Muscle layer of duodenum (tissue), 2 donors: ENCODE measurements around the gene PCDHB2.
"Not testable (repeated sequence)": the region's sequence is repeated elsewhere in the genome, so short reads cannot be mapped to it uniquely, and the experiment has no call there.

Source experiments
- H3K27ac ChIP-seq: one replicate; pipeline ENCODE4 v1.7.0; 2013; ENCODE audit warnings: mild to moderate bottlenecking, low read length
- H3K27me3 ChIP-seq: one replicate; pipeline ENCODE4 v1.7.0; 2013; ENCODE audit warnings: low read depth, mild to moderate bottlenecking, control low read depth, low read length
- H3K36me3 ChIP-seq, 2 donors: one replicate each; pipeline ENCODE4 v1.7.0; 2013; ENCODE audit warnings: low read length in 2 of 2, control low read depth in 1 of 2, mild to moderate bottlenecking in 1 of 2; ENCODE audit not compliant: insufficient read depth in 2 of 2, control insufficient read depth in 1 of 2
- H3K4me1 ChIP-seq, 2 donors: one replicate each; pipeline ENCODE4 v1.7.0; 2013; ENCODE audit warnings: low read length in 2 of 2, mild to moderate bottlenecking in 2 of 2, control low read depth in 1 of 2, moderate library complexity in 1 of 2; ENCODE audit not compliant: insufficient read depth in 2 of 2, control insufficient read depth in 1 of 2
- H3K4me3 ChIP-seq, 2 donors: one replicate each; pipeline ENCODE4 v1.7.0; 2013; ENCODE audit warnings: low read length in 2 of 2, low read depth in 1 of 2, mild to moderate bottlenecking in 1 of 2
- H3K9me3 ChIP-seq, 2 donors: one replicate each; pipeline ENCODE4 v1.7.0; 2013; ENCODE audit warnings: low read length in 2 of 2, control low read depth in 1 of 2, mild to moderate bottlenecking in 1 of 2; ENCODE audit not compliant: control insufficient read depth in 1 of 2
- donor health status: healthy.

PCDHB2 gene

GRCh38 chr5:141094481-141095262, at the start of gene PCDHB2:
Gene PCDHB2 (plus strand): TSS chr5:141094615. CDS start chr5:141094791, 176 bp downstream.
- peak within 1 kb of the TSS; percentile 32 to 34 for H3K4me3 ChIP-seq
- no peak within 1 kb of the TSS for H3K27ac ChIP-seq
- H3K4me1 ChIP-seq = no peaks in the 10 kb centered on the region
- H3K9me3 ChIP-seq = peaks cover 13 to 47% of the 10 kb centered on the region in 2 donors
- no peaks in the 10 kb centered on the region for H3K36me3 ChIP-seq
- H3K27me3 ChIP-seq = no peaks in the 10 kb centered on the region

- Histone ChIP-seq H3K36me3 (no peaks in the 10 kb centered on the region), H3K4me3 (peak within 1 kb of the TSS; percentile 67 to 95), H3K27me3 (no peaks in the 10 kb centered on the region), H3K27ac (no peak within 1 kb of the TSS), H3K9me3 (no peaks in the 10 kb centered on the region), H3K4me1 (peaks cover 0 to 6% of the 10 kb centered on the region in 2 donors)
These were observed 43.5 kb upstream of the PCDHB2 start, which contains the start of gene PCDHB1 for GRCh38 chr5:141050622-141051520. Gene PCDHB1 (plus strand): TSS chr5:141051374. CDS start chr5:141051471, 97 bp downstream.

DNA sequence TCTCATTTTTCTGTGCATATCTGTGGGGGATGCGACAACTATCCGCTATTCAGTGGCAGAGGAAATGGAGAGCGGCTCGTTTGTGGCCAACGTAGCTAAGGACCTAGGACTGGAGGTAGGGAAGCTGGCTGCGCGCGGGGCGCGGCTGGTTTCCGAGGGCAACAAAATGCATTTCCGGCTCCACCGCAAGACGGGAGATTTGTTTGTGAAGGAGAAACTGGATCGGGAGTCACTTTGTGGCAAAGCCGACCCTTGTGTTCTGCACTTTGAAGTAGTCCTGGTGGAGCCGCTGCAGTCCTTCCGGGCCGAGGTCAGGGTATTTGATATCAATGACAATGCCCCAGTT, 42.9 kb upstream of the PCDHB2 start:
- Histone ChIP-seq H3K9me3 (no peaks in the 10 kb centered on the region), H3K36me3 (no peaks in the 10 kb centered on the region)

DNA sequence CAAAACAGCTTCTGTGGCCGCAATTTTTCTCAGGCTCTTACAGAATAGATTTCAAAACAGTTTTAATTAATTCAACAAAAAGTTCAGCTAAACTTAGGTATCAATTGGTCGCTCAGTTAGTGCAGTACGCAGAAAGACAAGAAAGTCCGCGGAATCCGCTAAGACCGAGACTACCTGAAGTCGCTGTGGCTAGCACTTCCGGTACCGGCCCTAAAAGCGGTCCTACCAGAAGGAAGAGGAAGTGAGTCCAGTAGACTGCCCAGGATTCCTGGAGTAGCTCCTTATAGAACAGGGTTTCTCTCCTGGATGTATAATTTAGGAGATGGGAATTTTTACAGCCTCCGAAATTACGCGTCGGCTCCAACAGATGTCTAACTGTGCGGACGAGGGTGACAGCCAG, 16.6 kb upstream of the PCDHB2 start:
- Histone ChIP-seq H3K9me3 (peaks cover 4 to 10% of the 10 kb centered on the region in 2 donors), H3K27me3 (no peaks in the 10 kb centered on the region), H3K36me3 (no peaks in the 10 kb centered on the region), H3K4me3 (peak overlapping the region in 1 of 2 donors; percentile 36), H3K4me1 (no peaks in the 10 kb centered on the region), H3K27ac (no peak overlapping the region)

More for the DNA sequence above, 42.9 kb upstream of the PCDHB2 start:
- peaks cover 0 to 6% of the 10 kb centered on the region in 2 donors for H3K4me1 ChIP-seq
- no peaks in the 10 kb centered on the region for H3K27me3 ChIP-seq
- H3K27ac ChIP-seq = no peak overlapping the region
- peak overlapping the region; percentile 67 to 95 for H3K4me3 ChIP-seq

GRCh38 chr5:141082228-141082627, 12.2 kb upstream of the PCDHB2 start:
- H3K4me3 ChIP-seq = no peak overlapping the region
- H3K36me3 ChIP-seq = no peaks in the 10 kb centered on the region
- peaks cover 4 to 8% of the 10 kb centered on the region in 2 donors for H3K9me3 ChIP-seq
- no peak overlapping the region for H3K27ac ChIP-seq
- H3K4me1 ChIP-seq = no peaks in the 10 kb centered on the region
- H3K27me3 ChIP-seq = no peaks in the 10 kb centered on the region

DNA sequence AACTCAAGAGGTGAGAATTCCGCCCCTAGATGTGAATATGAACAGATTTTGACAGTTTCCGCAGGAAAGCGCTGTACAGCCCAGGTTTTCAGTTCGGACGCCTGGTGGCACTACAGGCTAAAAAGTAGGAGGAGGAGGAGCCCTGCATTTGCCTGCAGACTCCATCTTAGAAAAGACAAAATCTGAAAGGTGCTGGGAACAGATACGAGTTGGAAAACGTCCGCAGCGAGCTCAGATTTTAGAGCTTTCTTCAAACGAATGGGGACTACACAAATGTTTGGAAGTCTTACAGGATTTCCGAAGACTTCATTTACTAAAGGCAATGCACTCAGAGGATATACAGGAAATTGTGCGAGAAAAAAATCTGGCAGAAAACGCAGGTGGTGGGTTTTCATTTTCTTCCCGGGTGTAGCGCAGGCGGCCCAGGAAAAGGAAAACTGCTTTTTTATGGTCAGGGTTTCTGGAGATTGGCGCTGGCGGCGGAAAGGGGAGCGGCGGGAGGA, 9.9 kb upstream of the PCDHB2 start:
- Histone ChIP-seq H3K4me3 (peak overlapping the region; percentile 58 to 60), H3K4me1 (no peaks in the 10 kb centered on the region), H3K9me3 (peaks cover 7 to 20% of the 10 kb centered on the region in 2 donors), H3K27ac (no peak overlapping the region), H3K36me3 (no peaks in the 10 kb centered on the region), H3K27me3 (no peaks in the 10 kb centered on the region)

GRCh38 chr5:141095263-141095641, 837 bp downstream of the PCDHB2 start:
- H3K27me3 ChIP-seq = no peaks in the 10 kb centered on the region
- H3K4me3 ChIP-seq = peak overlapping the region in 1 of 2 donors; percentile 34
- H3K9me3 ChIP-seq = peaks cover 17 to 47% of the 10 kb centered on the region in 2 donors
- H3K27ac ChIP-seq = no peak overlapping the region
- H3K36me3 ChIP-seq = no peaks in the 10 kb centered on the region
- H3K4me1 ChIP-seq = no peaks in the 10 kb centered on the region

DNA sequence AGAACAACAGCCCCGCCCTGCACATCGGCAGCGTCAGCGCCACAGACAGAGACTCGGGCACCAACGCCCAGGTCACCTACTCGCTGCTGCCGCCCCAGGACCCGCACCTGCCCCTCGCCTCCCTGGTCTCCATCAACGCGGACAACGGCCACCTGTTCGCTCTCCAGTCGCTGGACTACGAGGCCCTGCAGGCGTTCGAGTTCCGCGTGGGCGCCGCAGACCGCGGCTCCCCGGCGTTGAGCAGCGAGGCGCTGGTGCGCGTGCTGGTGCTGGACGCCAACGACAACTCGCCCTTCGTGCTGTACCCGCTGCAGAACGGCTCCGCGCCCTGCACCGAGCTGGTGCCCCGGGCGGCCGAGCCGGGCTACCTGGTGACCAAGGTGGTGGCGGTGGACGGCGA, 1.8 kb downstream of the PCDHB2 start:
- H3K36me3 ChIP-seq, H3K27me3 ChIP-seq, H3K27ac ChIP-seq, H3K4me1 ChIP-seq: not testable (repeated sequence)
- peaks cover 12 to 54% of the 10 kb centered on the region in 2 donors for H3K9me3 ChIP-seq
- H3K4me3 ChIP-seq = peak overlapping the region in 1 of 2 donors; percentile 34

DNA sequence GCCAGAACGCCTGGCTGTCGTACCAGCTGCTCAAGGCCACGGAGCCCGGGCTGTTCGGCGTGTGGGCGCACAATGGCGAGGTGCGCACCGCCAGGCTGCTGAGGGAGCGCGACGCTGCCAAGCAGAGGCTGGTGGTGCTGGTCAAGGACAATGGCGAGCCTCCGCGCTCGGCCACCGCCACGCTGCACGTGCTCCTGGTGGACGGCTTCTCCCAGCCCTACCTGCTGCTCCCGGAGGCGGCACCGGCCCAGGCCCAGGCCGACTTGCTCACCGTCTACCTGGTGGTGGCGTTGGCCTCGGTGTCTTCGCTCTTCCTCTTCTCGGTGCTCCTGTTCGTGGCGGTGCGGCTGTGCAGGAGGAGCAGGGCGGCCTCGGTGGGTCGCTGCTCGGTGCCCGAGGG, 2.2 kb downstream of the PCDHB2 start:
- H3K4me3 ChIP-seq = peak overlapping the region in 1 of 2 donors; percentile 34
- H3K36me3 ChIP-seq, H3K27me3 ChIP-seq, H3K4me1 ChIP-seq, H3K27ac ChIP-seq: not testable (repeated sequence)
- H3K9me3 ChIP-seq = peaks cover 15 to 58% of the 10 kb centered on the region in 2 donors

DNA sequence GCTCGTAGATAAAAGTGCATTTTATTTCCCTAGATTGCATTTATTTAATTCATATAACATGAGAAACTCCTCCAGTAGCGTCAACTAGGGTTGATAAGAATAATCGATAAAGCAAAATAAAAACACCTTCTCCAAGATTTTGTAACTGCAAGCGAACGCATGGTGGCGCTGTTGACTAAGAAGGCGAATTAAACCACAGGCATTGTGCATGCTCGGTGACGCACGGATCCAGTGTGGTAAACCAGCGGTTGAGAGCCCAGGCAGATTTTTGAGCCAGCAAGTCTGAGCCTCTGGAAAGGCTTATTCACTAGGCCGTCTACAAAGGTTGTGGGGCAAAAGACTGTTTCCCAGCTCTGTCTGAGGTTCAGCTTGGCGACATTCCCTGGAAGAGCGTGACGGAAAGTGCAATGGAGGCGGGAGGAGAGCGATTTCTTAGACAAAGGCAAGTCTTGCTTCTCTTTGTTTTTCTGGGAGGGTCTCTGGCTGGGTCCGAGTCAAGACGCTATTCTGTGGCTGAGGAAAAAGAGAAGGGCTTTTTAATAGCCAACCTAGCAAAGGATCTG, 5.9 kb downstream of the PCDHB2 start, which contains the start of gene PCDHB3:
PCDHB3 (plus strand) TSS at position 231 of the 563 bp plus-strand sequence; CDS start at position 408, 177 bp downstream.
- Histone ChIP-seq H3K27ac (no peak within 1 kb of the TSS), H3K36me3 (no peaks in the 10 kb centered on the region), H3K27me3 (no peaks in the 10 kb centered on the region), H3K4me3 (peak within 1 kb of the TSS; percentile 47 to 57), H3K4me1 (no peaks in the 10 kb centered on the region), H3K9me3 (peaks cover 18 to 39% of the 10 kb centered on the region in 2 donors)

- no peaks in the 10 kb centered on the region for H3K36me3 ChIP-seq
- peak overlapping the region; percentile 47 to 57 for H3K4me3 ChIP-seq
- peaks cover 15 to 33% of the 10 kb centered on the region in 2 donors for H3K9me3 ChIP-seq
- H3K4me1 ChIP-seq = no peaks in the 10 kb centered on the region
- H3K27me3 ChIP-seq = no peaks in the 10 kb centered on the region
- no peak overlapping the region for H3K27ac ChIP-seq
These were observed 6.6 kb downstream of the PCDHB2 start for GRCh38 chr5:141101059-141101458.
